ENCODE results near the gene ADH1C.

The ADH1C gene

DNA sequence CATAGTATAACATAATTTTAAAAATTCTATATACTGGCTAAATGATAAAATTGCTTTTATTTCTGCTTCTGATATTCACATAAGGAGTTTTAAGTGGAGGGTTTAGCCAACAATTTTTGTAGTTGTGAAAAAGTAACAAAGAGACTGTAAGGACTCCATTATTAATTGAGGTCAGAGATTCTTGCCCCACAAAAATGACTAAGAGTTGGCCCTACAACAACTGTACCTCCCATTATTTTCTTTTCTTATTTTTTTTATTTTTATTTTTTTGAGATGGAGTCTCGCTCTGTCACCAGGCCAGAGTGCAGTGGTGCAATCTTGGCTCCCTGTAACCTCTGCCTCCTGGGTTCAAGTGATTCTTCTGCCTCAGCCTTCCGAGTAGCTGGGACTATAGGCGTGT, 21.9 kb downstream of the ADH1C start:
- H3K36me3 ChIP-seq (replicated peaks; ENCODE audit: low read depth, low read length): no peaks in the 10 kb centered on the region
- TF ChIP-seq EZH2phosphoT487 (IDR thresholded peaks at IDR 0.05; ENCODE audit: low read depth): no peak
- TF ChIP-seq, protein P1, sequence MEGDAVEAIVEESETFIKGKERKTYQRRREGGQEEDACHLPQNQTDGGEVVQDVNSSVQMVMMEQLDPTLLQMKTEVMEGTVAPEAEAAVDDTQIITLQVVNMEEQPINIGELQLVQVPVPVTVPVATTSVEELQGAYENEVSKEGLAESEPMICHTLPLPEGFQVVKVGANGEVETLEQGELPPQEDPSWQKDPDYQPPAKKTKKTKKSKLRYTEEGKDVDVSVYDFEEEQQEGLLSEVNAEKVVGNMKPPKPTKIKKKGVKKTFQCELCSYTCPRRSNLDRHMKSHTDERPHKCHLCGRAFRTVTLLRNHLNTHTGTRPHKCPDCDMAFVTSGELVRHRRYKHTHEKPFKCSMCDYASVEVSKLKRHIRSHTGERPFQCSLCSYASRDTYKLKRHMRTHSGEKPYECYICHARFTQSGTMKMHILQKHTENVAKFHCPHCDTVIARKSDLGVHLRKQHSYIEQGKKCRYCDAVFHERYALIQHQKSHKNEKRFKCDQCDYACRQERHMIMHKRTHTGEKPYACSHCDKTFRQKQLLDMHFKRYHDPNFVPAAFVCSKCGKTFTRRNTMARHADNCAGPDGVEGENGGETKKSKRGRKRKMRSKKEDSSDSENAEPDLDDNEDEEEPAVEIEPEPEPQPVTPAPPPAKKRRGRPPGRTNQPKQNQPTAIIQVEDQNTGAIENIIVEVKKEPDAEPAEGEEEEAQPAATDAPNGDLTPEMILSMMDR (IDR thresholded peaks at IDR 0.05; ENCODE audit: low read depth, low read length): no peak
- H3K79me2 ChIP-seq (ENCODE audit: low read length): no peaks in the 10 kb centered on the region
- H3K9ac ChIP-seq (ENCODE audit: low read length): no peak overlapping the region
- no peaks in the 10 kb centered on the region for H3K9me3 ChIP-seq (ENCODE audit: insufficient read depth, low read length)
- H4K20me1 ChIP-seq (ENCODE audit: insufficient read depth, low read length): no peaks in the 10 kb centered on the region
- no peak overlapping the region for H3K4me3 ChIP-seq (ENCODE audit: low read length)
- H3K27ac ChIP-seq (ENCODE audit: low read length): no peak overlapping the region
- no peak overlapping the region for H2AFZ ChIP-seq (ENCODE audit: low read depth, low read length)
- H3K27me3 ChIP-seq (ENCODE audit: low read depth, low read length): no peaks in the 10 kb centered on the region
- H3K4me1 ChIP-seq (ENCODE audit: low read length): no peaks in the 10 kb centered on the region
- no peak overlapping the region for H3K4me2 ChIP-seq (ENCODE audit: low read length)

GRCh38 chr4:99329876-99330275, 22.7 kb downstream of the ADH1C start:
- Histone ChIP-seq H3K9me3 (ENCODE audit: insufficient read depth, low read length) (no peaks in the 10 kb centered on the region), H3K27me3 (ENCODE audit: low read depth, low read length) (no peaks in the 10 kb centered on the region), H3K27ac (ENCODE audit: low read length) (no peak overlapping the region), H3K79me2 (ENCODE audit: low read length) (no peaks in the 10 kb centered on the region), H3K4me2 (ENCODE audit: low read length) (no peak overlapping the region), H4K20me1 (ENCODE audit: insufficient read depth, low read length) (no peaks in the 10 kb centered on the region), H3K36me3 (replicated peaks; ENCODE audit: low read depth, low read length) (no peaks in the 10 kb centered on the region), H3K4me3 (ENCODE audit: low read length) (no peak overlapping the region), H3K9ac (ENCODE audit: low read length) (no peak overlapping the region), H2AFZ (ENCODE audit: low read depth, low read length) (no peak overlapping the region), H3K4me1 (ENCODE audit: low read length) (no peaks in the 10 kb centered on the region)
- TF ChIP-seq, protein P1 (IDR thresholded peaks at IDR 0.05; ENCODE audit: low read depth, low read length): no peak
- TF ChIP-seq EZH2phosphoT487 (IDR thresholded peaks at IDR 0.05; ENCODE audit: low read depth): no peak

- no peak for TF ChIP-seq EZH2phosphoT487 (IDR thresholded peaks at IDR 0.05; ENCODE audit: low read depth)
- TF ChIP-seq, protein P1 (IDR thresholded peaks at IDR 0.05; ENCODE audit: low read depth, low read length): no peak
- no peaks in the 10 kb centered on the region for H3K27me3 ChIP-seq (ENCODE audit: low read depth, low read length)
- H3K27ac ChIP-seq (ENCODE audit: low read length): no peak overlapping the region
- no peak overlapping the region for H3K9ac ChIP-seq (ENCODE audit: low read length)
- H3K79me2 ChIP-seq (ENCODE audit: low read length): no peaks in the 10 kb centered on the region
- H3K4me2 ChIP-seq (ENCODE audit: low read length): no peak overlapping the region
- no peaks in the 10 kb centered on the region for H4K20me1 ChIP-seq (ENCODE audit: insufficient read depth, low read length)
- no peak overlapping the region for H3K4me3 ChIP-seq (ENCODE audit: low read length)
- no peaks in the 10 kb centered on the region for H3K9me3 ChIP-seq (ENCODE audit: insufficient read depth, low read length)
- H2AFZ ChIP-seq (ENCODE audit: low read depth, low read length): no peak overlapping the region
- no peaks in the 10 kb centered on the region for H3K4me1 ChIP-seq (ENCODE audit: low read length)
- H3K36me3 ChIP-seq (replicated peaks; ENCODE audit: low read depth, low read length): no peaks in the 10 kb centered on the region
These were observed 27.6 kb downstream of the ADH1C start for GRCh38 chr4:99324979-99325378.

DNA sequence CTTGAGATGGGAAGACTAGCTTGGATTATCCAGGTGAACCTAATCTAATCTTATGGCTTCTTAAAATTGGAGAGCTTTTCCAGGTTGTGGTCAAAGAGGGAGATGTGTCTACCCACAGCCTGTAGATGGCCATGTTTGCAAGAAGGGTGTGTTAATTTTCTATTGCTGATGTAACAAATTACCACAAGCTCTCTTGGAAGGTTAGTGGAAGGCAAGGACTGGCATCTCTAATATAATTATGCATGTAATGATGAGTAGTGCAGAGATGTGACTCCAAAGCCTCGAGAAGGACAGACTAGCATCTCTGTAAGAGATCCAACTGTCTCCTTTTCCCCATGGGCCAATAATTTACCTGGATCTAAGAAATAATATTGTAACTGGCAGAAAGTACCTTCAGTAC, 28.2 kb downstream of the ADH1C start:
- no peak overlapping the region for H3K27ac ChIP-seq (ENCODE audit: low read length)
- H2AFZ ChIP-seq (ENCODE audit: low read depth, low read length): no peak overlapping the region
- no peak for TF ChIP-seq EZH2phosphoT487 (IDR thresholded peaks at IDR 0.05; ENCODE audit: low read depth)
- TF ChIP-seq, protein P1 (IDR thresholded peaks at IDR 0.05; ENCODE audit: low read depth, low read length): no peak
- no peaks in the 10 kb centered on the region for H4K20me1 ChIP-seq (ENCODE audit: insufficient read depth, low read length)
- H3K9me3 ChIP-seq (ENCODE audit: insufficient read depth, low read length): no peaks in the 10 kb centered on the region
- no peaks in the 10 kb centered on the region for H3K4me1 ChIP-seq (ENCODE audit: low read length)
- no peak overlapping the region for H3K9ac ChIP-seq (ENCODE audit: low read length)
- H3K4me3 ChIP-seq (ENCODE audit: low read length): no peak overlapping the region
- no peaks in the 10 kb centered on the region for H3K36me3 ChIP-seq (replicated peaks; ENCODE audit: low read depth, low read length)
- H3K27me3 ChIP-seq (ENCODE audit: low read depth, low read length): no peaks in the 10 kb centered on the region
- no peak overlapping the region for H3K4me2 ChIP-seq (ENCODE audit: low read length)
- H3K79me2 ChIP-seq (ENCODE audit: low read length): no peaks in the 10 kb centered on the region
